ENCODE measurements around the gene SCRN2. TPM values are rescaled to one million over a fixed set of nuclear protein-coding genes. Genes with fewer than 3 reads are reported as not detected.

Gene SCRN2
- total RNA-seq, 6 experiments from 2014 or later = 33.9 to 46.6 (median 39.1) TPM

DNA sequence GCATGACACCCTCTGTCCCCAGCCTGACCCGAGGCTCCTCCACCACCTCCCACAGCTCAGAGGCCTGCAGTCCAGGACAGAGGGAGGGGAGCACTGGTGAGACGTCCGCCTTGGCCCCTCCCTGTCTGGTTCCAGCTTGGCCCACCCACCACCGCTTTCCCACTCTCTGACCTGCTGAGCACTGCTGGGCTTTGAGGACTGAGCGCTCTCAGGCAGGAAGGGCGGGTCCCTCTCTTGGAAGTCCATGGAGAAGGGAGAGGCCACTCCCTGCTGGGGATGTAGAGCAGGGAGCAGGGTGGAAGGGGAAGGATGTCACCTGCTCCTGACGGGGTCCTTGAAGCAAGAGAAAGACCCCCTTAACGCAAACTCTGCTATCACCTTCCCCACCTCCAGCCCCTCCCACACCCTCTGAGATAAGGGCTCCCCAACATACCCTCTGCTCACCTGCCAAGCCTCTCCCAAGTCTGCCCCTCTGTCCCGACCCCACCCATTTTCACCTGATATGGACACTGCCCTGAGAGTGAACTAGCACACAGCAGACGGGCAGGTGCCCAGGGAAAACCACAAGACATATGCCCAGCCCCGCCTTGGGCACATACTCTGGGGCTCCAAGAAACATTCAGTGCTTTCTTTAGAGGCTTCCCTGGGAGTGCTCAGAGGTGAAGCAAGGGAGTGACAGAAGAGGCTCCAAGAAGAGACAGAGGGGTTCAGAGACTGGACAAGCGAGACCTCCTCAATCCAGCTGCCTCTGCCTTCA is 20.9 kb downstream of the SCRN2 start:
- Mint-ChIP-seq H3K36me3 (ENCODE audit: low read depth) (no peaks in the 10 kb centered on the region; the same call in 1 of the 2 replicates), H3K27ac (no peak overlapping the region), H3K4me1 (ENCODE audit: low read depth) (peaks cover 30% of the 10 kb centered on the region)

DNA sequence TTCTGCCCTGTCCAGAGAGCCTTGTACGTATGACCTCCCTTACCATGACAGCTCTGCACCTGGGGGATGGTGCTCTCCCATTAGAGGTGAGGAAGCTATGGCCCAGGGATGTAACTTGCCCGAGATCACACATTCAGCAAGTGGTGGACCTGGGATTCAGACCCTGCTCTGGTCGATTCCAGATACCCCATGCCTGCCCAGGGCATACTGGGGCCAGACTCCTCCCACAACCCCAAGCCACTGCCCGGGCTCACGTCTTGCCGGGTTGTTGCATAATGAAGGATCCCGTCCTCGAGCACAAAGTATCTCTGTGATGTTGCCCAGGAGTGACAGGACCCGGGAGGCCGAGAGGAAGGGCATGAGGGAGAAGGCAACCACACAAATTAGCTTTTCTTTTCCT is 21.6 kb downstream of the SCRN2 start:
- H3K36me3 Mint-ChIP-seq (ENCODE audit: low read depth) = no peaks in the 10 kb centered on the region; the same call in 1 of the 2 replicates

More for the DNA sequence above, 20.9 kb downstream of the SCRN2 start:
- TF ChIP-seq, protein P1, sequence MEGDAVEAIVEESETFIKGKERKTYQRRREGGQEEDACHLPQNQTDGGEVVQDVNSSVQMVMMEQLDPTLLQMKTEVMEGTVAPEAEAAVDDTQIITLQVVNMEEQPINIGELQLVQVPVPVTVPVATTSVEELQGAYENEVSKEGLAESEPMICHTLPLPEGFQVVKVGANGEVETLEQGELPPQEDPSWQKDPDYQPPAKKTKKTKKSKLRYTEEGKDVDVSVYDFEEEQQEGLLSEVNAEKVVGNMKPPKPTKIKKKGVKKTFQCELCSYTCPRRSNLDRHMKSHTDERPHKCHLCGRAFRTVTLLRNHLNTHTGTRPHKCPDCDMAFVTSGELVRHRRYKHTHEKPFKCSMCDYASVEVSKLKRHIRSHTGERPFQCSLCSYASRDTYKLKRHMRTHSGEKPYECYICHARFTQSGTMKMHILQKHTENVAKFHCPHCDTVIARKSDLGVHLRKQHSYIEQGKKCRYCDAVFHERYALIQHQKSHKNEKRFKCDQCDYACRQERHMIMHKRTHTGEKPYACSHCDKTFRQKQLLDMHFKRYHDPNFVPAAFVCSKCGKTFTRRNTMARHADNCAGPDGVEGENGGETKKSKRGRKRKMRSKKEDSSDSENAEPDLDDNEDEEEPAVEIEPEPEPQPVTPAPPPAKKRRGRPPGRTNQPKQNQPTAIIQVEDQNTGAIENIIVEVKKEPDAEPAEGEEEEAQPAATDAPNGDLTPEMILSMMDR (IDR thresholded peaks at IDR 0.05) = no peak
- DNase-seq = no peak
- Mint-ChIP-seq H3K9me3 (no peaks in the 10 kb centered on the region), H3K27me3 (ENCODE audit: insufficient read depth) (peaks cover under 1% of the 10 kb centered on the region; the same call in 1 of the 2 replicates), H3K4me3 (peak overlapping the region; percentile 94)

DNA sequence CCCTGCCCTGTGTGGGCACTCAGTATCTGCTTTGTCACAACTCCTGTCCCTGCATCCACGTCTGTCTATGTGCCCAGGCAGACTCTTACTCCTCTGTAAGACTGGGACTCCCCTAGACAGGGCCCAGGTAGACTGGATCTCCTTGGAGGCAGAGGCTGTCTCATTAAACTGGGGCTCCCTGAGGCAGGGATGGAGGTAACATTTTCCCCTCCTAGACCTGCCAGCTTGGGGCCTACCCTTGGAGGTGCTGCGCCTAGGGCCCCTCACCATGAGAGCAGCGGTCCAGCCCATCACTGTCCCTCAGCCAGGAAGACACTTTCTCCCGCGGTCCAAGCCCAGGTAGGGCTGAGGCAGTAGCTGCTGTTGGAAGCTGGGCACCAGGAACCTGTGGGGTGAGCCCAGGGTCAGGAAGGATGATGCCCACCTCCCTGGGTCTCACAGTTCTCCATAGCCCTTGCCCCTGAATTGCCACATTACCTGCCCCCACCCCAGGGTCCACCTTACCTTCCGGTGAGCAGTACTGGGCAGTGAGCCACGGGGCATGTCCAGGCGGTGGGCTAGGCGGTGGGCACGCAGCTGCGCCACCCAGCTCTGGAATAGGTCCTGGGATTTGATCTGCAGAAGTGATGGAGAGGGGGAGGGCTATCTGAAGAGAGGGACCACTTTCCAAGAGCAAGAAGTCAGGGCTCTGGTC is 22.9 kb downstream of the SCRN2 start:
- Mint-ChIP-seq H3K36me3 (ENCODE audit: low read depth) (no peaks in the 10 kb centered on the region; the same call in 1 of the 2 replicates), H3K4me3 (no peak overlapping the region), H3K27ac (no peak overlapping the region), H3K4me1 (ENCODE audit: low read depth) (peaks cover 30% of the 10 kb centered on the region), H3K9me3 (no peaks in the 10 kb centered on the region), H3K27me3 (ENCODE audit: insufficient read depth) (peaks cover 1% of the 10 kb centered on the region)
- no peak for DNase-seq
- TF ChIP-seq, protein P1 (IDR thresholded peaks at IDR 0.05) = no peak

More for the DNA sequence above, 21.6 kb downstream of the SCRN2 start:
- TF ChIP-seq, protein P1 (IDR thresholded peaks at IDR 0.05) = no peak
- Mint-ChIP-seq H3K27me3 (ENCODE audit: insufficient read depth) (no peaks in the 10 kb centered on the region; the same call in 1 of the 2 replicates), H3K4me3 (no peak overlapping the region), H3K4me1 (ENCODE audit: low read depth) (peaks cover 30% of the 10 kb centered on the region), H3K9me3 (no peaks in the 10 kb centered on the region), H3K27ac (no peak overlapping the region)
- no peak for DNase-seq

DNA sequence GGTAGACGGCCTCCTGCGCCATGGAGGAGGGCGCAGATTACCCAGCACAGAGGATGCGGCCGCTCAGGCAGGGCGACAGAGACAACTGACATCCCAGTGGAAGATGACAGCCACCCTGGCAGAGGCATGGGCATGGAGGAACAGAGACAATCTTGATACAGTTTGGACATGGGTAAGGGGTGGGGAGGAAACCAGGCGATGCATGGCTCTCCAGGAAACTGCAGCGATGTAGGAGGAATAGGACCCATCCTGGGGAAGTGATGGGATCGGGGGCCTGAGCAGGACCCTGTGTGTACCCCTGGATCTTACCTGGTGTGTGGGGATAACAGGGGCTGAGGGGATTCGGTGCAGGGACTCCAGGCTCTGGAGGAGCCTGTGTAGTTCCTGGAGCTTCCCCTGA is 24.1 kb downstream of the SCRN2 start:
- DNase-seq = no peak

DNA sequence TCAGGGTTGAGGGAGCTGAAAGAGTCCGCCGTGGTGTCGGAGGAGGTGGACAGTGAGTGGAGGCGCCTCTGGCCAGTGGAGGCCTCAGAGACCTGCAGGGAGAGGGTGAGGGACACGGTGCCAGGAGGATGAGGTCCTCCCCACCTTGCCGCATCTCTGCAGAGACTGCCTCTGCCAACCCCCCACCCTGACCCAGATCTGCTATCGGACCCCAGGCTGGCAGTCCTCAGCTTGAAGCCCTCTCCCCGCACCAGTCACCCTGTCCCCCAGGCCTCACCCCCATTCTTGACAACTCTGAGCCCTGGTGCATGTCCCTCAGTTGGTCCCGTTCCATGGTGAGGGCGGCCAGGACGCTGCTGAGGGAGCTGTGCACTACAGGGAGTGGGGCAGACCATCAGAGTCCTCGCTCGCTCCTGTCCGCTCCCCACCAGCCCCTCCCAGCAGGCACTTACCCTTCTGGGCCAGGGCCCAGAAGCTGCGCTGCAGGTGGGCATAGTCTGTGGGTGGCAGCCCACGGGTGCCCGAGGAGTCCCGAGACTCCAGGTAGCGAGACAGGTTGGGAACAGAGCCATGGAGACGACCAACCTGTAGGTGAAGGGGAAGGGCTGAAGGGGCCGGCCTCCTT is 24.9 kb downstream of the SCRN2 start:
- Mint-ChIP-seq H3K27me3 (ENCODE audit: insufficient read depth) (peaks cover 1% of the 10 kb centered on the region), H3K27ac (no peak overlapping the region), H3K36me3 (ENCODE audit: low read depth) (peaks cover 9% of the 10 kb centered on the region), H3K4me3 (no peak overlapping the region), H3K9me3 (no peaks in the 10 kb centered on the region), H3K4me1 (ENCODE audit: low read depth) (peaks cover 10% of the 10 kb centered on the region)
- no peak for DNase-seq
- TF ChIP-seq, protein P1 (IDR thresholded peaks at IDR 0.05) = no peak

More for the DNA sequence above, 24.1 kb downstream of the SCRN2 start:
- Mint-ChIP-seq H3K27me3 (ENCODE audit: insufficient read depth) (peaks cover 1% of the 10 kb centered on the region), H3K36me3 (ENCODE audit: low read depth) (peaks cover 9% of the 10 kb centered on the region), H3K27ac (no peak overlapping the region), H3K4me1 (ENCODE audit: low read depth) (peaks cover 18% of the 10 kb centered on the region), H3K9me3 (no peaks in the 10 kb centered on the region), H3K4me3 (no peak overlapping the region)
- TF ChIP-seq, protein P1 (IDR thresholded peaks at IDR 0.05) = no peak
